K562 (cell line): ENCODE results near the gene ARMC7. TPM values are rescaled to one million over a fixed set of nuclear protein-coding genes. Genes with fewer than 3 reads are reported as not detected.

Source experiments
- ATAC-seq: fragments of 200-7000 bp; cut with Tn5 transposase; 3 replicates; pipeline ENCODE4 v1.9.1; 2020; ENCODE audit warnings: moderate library complexity
- BruUV-seq: library from RNA; stranded (reverse); fragments of 400-500 nt; replicated peaks from 2 replicates; lab custom pipeline; 2021; lab: Mats Ljungman, UMichigan
- CTCF ChIA-PET: fragments of 300-600 bp; formaldehyde crosslinking; extraction: SDS; loops from one replicate; lab custom pipeline; 2021; ENCODE audit warnings: low intra/inter-chr PET ratio; lab: Yijun Ruan, JAX
- POLR2A ChIA-PET: fragments of 300-600, 350-650 bp; sonication (Branson Sonifier 250); formaldehyde crosslinking; extraction: SDS; loops from one replicate; lab custom pipeline; 2021; ENCODE audit warnings: antibody characterized with exemption, inconsistent platforms; lab: Yijun Ruan, JAX
- DNase-seq, 4 experiments: peaks; one replicate each; pipeline versions ENCODE4 v3.0.0 to v3.0.0-alpha.2; 2011 to 2018; ENCODE audit warnings: low spot score in 3 of 4, mixed read lengths in 3 of 4; ENCODE audit errors: extremely low read depth in 1 of 4
- FAIRE-seq: peaks from 2 replicates; lab custom pipeline; 2011; peaks lifted over from hg19 to GRCh38; lab: Jason Lieb, UNC
- H2AFZ ChIP-seq: 2 replicates; pipeline ENCODE4 v1.6.0; 2011; ENCODE audit warnings: low read depth, low read length, control low read depth, inconsistent platforms
- H3K27ac ChIP-seq: fragments of 200-600 bp; 3 replicates; pipeline ENCODE4 v1.8.0; 2011; ENCODE audit warnings: low read depth, mild to moderate bottlenecking, control low read depth, inconsistent platforms, low read length, moderate library complexity, mixed read lengths; ENCODE audit errors: extremely low read depth
- H3K27me3 ChIP-seq, 2 experiments: fragments of 300-600 bp in 1 of 2; 2 replicates in 1 of 2; 3 replicates in 1 of 2; pipeline versions ENCODE4 v1.6.0 to v1.8.0; 2011; ENCODE audit warnings: inconsistent platforms in 2 of 2, low read length in 2 of 2, mild to moderate bottlenecking in 1 of 2, mixed read lengths in 1 of 2, moderate library complexity in 1 of 2; ENCODE audit not compliant: control insufficient read depth in 2 of 2, insufficient read depth in 2 of 2
- H3K36me3 ChIP-seq: fragments of 300-600 bp; 3 replicates; pipeline ENCODE4 v1.8.0; 2011; ENCODE audit warnings: mild to moderate bottlenecking, low read length, inconsistent platforms; ENCODE audit not compliant: control insufficient read depth, insufficient read depth
- H3K4me1 ChIP-seq, 2 experiments: fragments of 200-600 bp in 1 of 2; replicated peaks in 1 of 2; 2 replicates in 1 of 2; 3 replicates in 1 of 2; pipeline versions ENCODE4 v1.5.1 to v1.8.0; 2011; ENCODE audit warnings: inconsistent platforms in 2 of 2, low read length in 2 of 2, mild to moderate bottlenecking in 1 of 2, mixed read lengths in 1 of 2, moderate library complexity in 1 of 2; ENCODE audit not compliant: control insufficient read depth in 2 of 2, insufficient read depth in 2 of 2
- H3K4me2 ChIP-seq: 2 replicates; pipeline ENCODE4 v1.6.1; 2011; ENCODE audit warnings: low read length, control low read depth, inconsistent platforms, mixed read lengths; ENCODE audit not compliant: insufficient read depth
- H3K4me3 ChIP-seq: fragments of 200-600 bp; sonication (generic), shearing (Covaris generic); 2 replicates; pipeline ENCODE4 v1.5.1; 2016; ENCODE audit warnings: control low read depth, inconsistent platforms
- H3K79me2 ChIP-seq: fragments of 200-600 bp; 3 replicates; pipeline ENCODE4 v1.8.0; 2011; ENCODE audit warnings: low read length, inconsistent platforms; ENCODE audit not compliant: control insufficient read depth, insufficient read depth
- H3K9ac ChIP-seq, 2 experiments: 2 replicates each; pipeline versions ENCODE4 v1.6.0 to v1.6.1; 2011; ENCODE audit warnings: low read depth in 2 of 2, low read length in 2 of 2, control low read depth in 1 of 2, inconsistent platforms in 1 of 2, mild to moderate bottlenecking in 1 of 2, mixed read lengths in 1 of 2; ENCODE audit not compliant: insufficient read depth in 1 of 2
- H3K9me1 ChIP-seq: one replicate; pipeline ENCODE4 v1.6.0; 2011; ENCODE audit warnings: inconsistent platforms, mild to moderate bottlenecking, low read length, moderate library complexity; ENCODE audit not compliant: control insufficient read depth, insufficient read depth
- H3K9me3 ChIP-seq: replicated peaks from 2 replicates; pipeline ENCODE4 v1.5.1; 2011; ENCODE audit warnings: low read depth, low read length, inconsistent platforms; ENCODE audit not compliant: control insufficient read depth, insufficient read depth
- H4K20me1 ChIP-seq: replicated peaks from 2 replicates; pipeline ENCODE4 v1.6.1; 2011; ENCODE audit warnings: low read length, inconsistent platforms, mixed read lengths; ENCODE audit not compliant: control insufficient read depth, insufficient read depth
- FOXJ2 ChIP-seq: fragments of 200-800 bp; sonication (Bioruptor generic); IDR thresholded peaks from 2 replicates; pipeline ENCODE4 v1.6.1; 2016; ENCODE audit warnings: missing genetic modification characterization, missing compliant biosample characterization
- MCM7 ChIP-seq, 2 experiments: fragments of 450-650 bp; IDR thresholded peaks; 2 replicates each; pipeline ENCODE4 v1.6.1; 2016 to 2018
- MTF1 ChIP-seq: fragments of 250-450 bp; sonication (Bioruptor Pico); IDR thresholded peaks from 2 replicates; pipeline ENCODE4 v1.9.0; 2021; ENCODE audit warnings: moderate library complexity, mild to moderate bottlenecking, inconsistent platforms, borderline replicate concordance
- NCOA2 ChIP-seq, 2 experiments: fragments of 450-650 bp; IDR thresholded peaks; 2 replicates each; pipeline ENCODE4 v1.6.1; 2018; ENCODE audit warnings: mild to moderate bottlenecking in 2 of 2, moderate library complexity in 1 of 2; ENCODE audit not compliant: partially characterized antibody in 2 of 2
- RBM15 ChIP-seq: fragments of 200-400 bp; formaldehyde crosslinking; IDR thresholded peaks from 2 replicates; pipeline ENCODE4 v1.6.1; 2018; ENCODE audit warnings: mild to moderate bottlenecking, low read length, moderate library complexity; ENCODE audit not compliant: insufficient read depth
- ZBED1 ChIP-seq: IDR thresholded peaks from 2 replicates; pipeline ENCODE4 v1.6.1; 2014
- ZBTB26 ChIP-seq: fragments of 450-650 bp; formaldehyde crosslinking; IDR thresholded peaks from 2 replicates; pipeline ENCODE4 v1.4.0; 2022; ENCODE audit warnings: missing genetic modification characterization
- ZNF263 ChIP-seq: sonication (generic); formaldehyde crosslinking; IDR thresholded peaks from 2 replicates; pipeline ENCODE4 v1.8.0; 2022; ENCODE audit warnings: mild to moderate bottlenecking, missing genetic modification reagents, borderline replicate concordance
- ZNF592 ChIP-seq: fragments of 450-650 bp; IDR thresholded peaks from 2 replicates; pipeline ENCODE4 v1.6.1; 2017; ENCODE audit warnings: antibody characterized with exemption, mild to moderate bottlenecking
- ZNF707 ChIP-seq: fragments of 250-450 bp; sonication (Bioruptor Pico); conservative IDR thresholded peaks from 2 replicates; pipeline ENCODE4 v1.8.0; 2022; ENCODE audit warnings: inconsistent platforms, mild to moderate bottlenecking, moderate library complexity
- WGBS: fragments of 100-300 bp; shearing (Covaris generic); methylation state at CpG from one replicate; pipeline ENCODE4 v1.1.6; 2016; ENCODE audit warnings: low coverage, mixed read lengths; ENCODE audit not compliant: insufficient coverage; ENCODE audit errors: missing lambda C conversion rate; 5-methylcytosine and 5-hydroxymethylcytosine counted together
- in situ Hi-C: fragments of 300-500 bp; cut with MboI; formaldehyde crosslinking; loops from 4 replicates; pipeline ENCODE4 v1.15.0; 2018; ENCODE audit warnings: inconsistent platforms, mixed read lengths
- intact Hi-C: fragments of 100-400 bp; cut with micrococcal nuclease; formaldehyde crosslinking; loops from 2 replicates; pipeline ENCODE4 v1.14.2; 2022
- polyA plus RNA-seq, 8 experiments: library from polyadenylated mRNA; depleted of rRNA in 4 of 8; stranded (reverse) in 5 of 8; unstranded in 3 of 8; fragments of >200 nt; fragmentation: Nextera tagmentation in 2 of 8; fragmentation: Illumina TruSeq in 1 of 8; extraction: Ambion mirVana in 2 of 8; extraction: Trizol in 1 of 8; gene quantifications; 2 replicates each; pipeline versions ENCODE4 v1.2.1 to v1.2.3, GENCODE V29; 2011 to 2014; ENCODE audit warnings: inconsistent platforms in 1 of 8, missing spikeins in 1 of 8
- total RNA-seq, 7 experiments: library from RNA; depleted of rRNA in 6 of 7; stranded (reverse); fragments of >200 nt in 6 of 7; fragmentation: Illumina TruSeq in 2 of 7; extraction: Trizol in 2 of 7; gene quantifications; 2 replicates each; pipeline versions ENCODE4 v1.2.1 to v1.2.3, GENCODE V29; 2011 to 2021; ENCODE audit warnings: low replicate concordance in 1 of 7

The ARMC7 gene
- total and polyA plus RNA-seq, 9 of the 15 experiments (the other 6 are each of a cell fraction or from before 2014, with no cell fraction given), result 1.4 to 15.2 (median 5.9) TPM

GRCh38 chr17:75135452-75135851 lies 25.7 kb downstream of the ARMC7 start:
- in situ Hi-C loops (no loop called here), intact Hi-C loops (no loop called here)
- no peak for TF ChIP-seq ZNF263 (CRISPR knock-in tag)
- TF ChIP-seq ZNF592, result no peak
- TF ChIP-seq MTF1 (CRISPR knock-in tag), result no peak
- TF ChIP-seq ZBED1, result no peak
- no peak for TF ChIP-seq MCM7 (IDR thresholded peaks at IDR 0.05)
- TF ChIP-seq ZNF707, result no peak
- no peak for TF ChIP-seq RBM15
- no peak for TF ChIP-seq ZBTB26 (CRISPR knock-in tag)
- no peak for TF ChIP-seq NCOA2 (IDR thresholded peaks at IDR 0.05; ENCODE audit: partially characterized antibody in 2 of 2)
- no peak for TF ChIP-seq FOXJ2 (tag)
- Histone ChIP-seq H3K36me3 (peaks cover 53% of the 10 kb centered on the region), H3K9ac (no peak overlapping the region), H2AFZ (no peak overlapping the region), H3K4me1 (peaks cover 8 to 23% of the 10 kb centered on the region in 2 experiments; a peak in 4 of 5 replicates), H3K4me2 (no peak overlapping the region), H3K9me1 (no peaks in the 10 kb centered on the region), H3K4me3 (no peak overlapping the region), H3K27me3 (no peaks in the 10 kb centered on the region), H3K27ac (no peak overlapping the region; the same call in 2 of the 3 replicates), H3K9me3 (no peaks in the 10 kb centered on the region), H4K20me1 (no peaks in the 10 kb centered on the region), H3K79me2 (peaks cover 14% of the 10 kb centered on the region)
- 82% methylated on average over 5 of the region's 5 CpGs for WGBS
- CTCF ChIA-PET, result no interaction called here
- BruUV-seq, result no TSS peak
- POLR2A ChIA-PET, result interaction anchor here (0.7 to 6.3 kb wide), 4 partner anchors 8 to 125 kb away, joined by 3 to 58 read pairs (median 28); no protein-coding TSS in a partner anchor
- DNase-seq, result no peak
- FAIRE-seq, result no peak
- ATAC-seq, result no peak
